SU-DHL-6 (cell line): Measurements from ENCODE around the gene FGF6.

Source experiments
- H2AFZ ChIP-seq: fragments of 200-600 bp; sonication (generic); 2 replicates; pipeline ENCODE4 v1.6.1; 2014; ENCODE audit warnings: low read depth, mild to moderate bottlenecking, moderate library complexity, mixed read lengths, antibody characterized with exemption, low read length; ENCODE audit not compliant: severe bottlenecking
- H3F3A ChIP-seq: fragments of 200-600 bp; shearing (Covaris generic); 2 replicates; pipeline ENCODE4 v1.6.0; 2016; ENCODE audit warnings: antibody characterized with exemption, mild to moderate bottlenecking; ENCODE audit not compliant: insufficient read depth
- H3K27ac ChIP-seq: fragments of 200-600 bp; sonication (generic); 2 replicates; pipeline ENCODE4 v1.5.1; 2016; ENCODE audit warnings: low read depth, mild to moderate bottlenecking, low read length, moderate library complexity, mixed read lengths
- H3K27me3 ChIP-seq: fragments of 200-600 bp; sonication (generic), shearing (Covaris generic); 2 replicates; pipeline ENCODE4 v1.6.0; 2014; ENCODE audit warnings: mild to moderate bottlenecking, low read length
- H3K36me3 ChIP-seq: fragments of 200-600 bp; sonication (generic); 2 replicates; pipeline ENCODE4 v1.6.1; 2014; ENCODE audit warnings: mild to moderate bottlenecking, low read length, mixed read lengths
- H3K4me2 ChIP-seq: fragments of 300-600, 200-600 bp; shearing (Covaris generic), sonication (generic); 2 replicates; pipeline ENCODE4 v1.6.0; 2014; ENCODE audit warnings: low read length, low read depth, mild to moderate bottlenecking; ENCODE audit not compliant: poor library complexity, severe bottlenecking
- H3K4me3 ChIP-seq: fragments of 200-600 bp; sonication (generic); 2 replicates; pipeline ENCODE4 v1.5.1; 2014; ENCODE audit warnings: antibody characterized with exemption, low read length, mild to moderate bottlenecking, mixed read lengths; ENCODE audit not compliant: insufficient read depth, poor library complexity, severe bottlenecking
- H3K79me2 ChIP-seq: fragments of 200-600 bp; sonication (generic); 2 replicates; pipeline ENCODE4 v1.6.1; 2014; ENCODE audit warnings: mild to moderate bottlenecking, low read length, moderate library complexity; ENCODE audit not compliant: insufficient read depth
- H3K9ac ChIP-seq: fragments of 200-600 bp; sonication (generic); 2 replicates; pipeline ENCODE4 v1.7.0; 2014; ENCODE audit warnings: mild to moderate bottlenecking, low read length
- H3K9me2 ChIP-seq: fragments of 200-600 bp; sonication (generic); replicated peaks from 2 replicates; pipeline ENCODE4 v1.6.1; 2014; ENCODE audit warnings: low read length; ENCODE audit not compliant: insufficient read depth
- H3K9me3 ChIP-seq: fragments of 200-600 bp; sonication (generic); 2 replicates; pipeline ENCODE4 v1.6.1; 2014; ENCODE audit warnings: low read length, mixed read lengths; ENCODE audit not compliant: insufficient read depth
- H4K20me1 ChIP-seq: fragments of 200-600 bp; sonication (generic); 2 replicates; pipeline ENCODE4 v1.6.1; 2014; ENCODE audit warnings: low read depth, mild to moderate bottlenecking, antibody characterized with exemption, low read length, moderate library complexity, mixed read lengths
- EZH2phosphoT487 ChIP-seq: fragments of 200-600 bp; sonication (generic), shearing (Covaris generic); conservative IDR thresholded peaks from 2 replicates; pipeline ENCODE4 v1.6.1; 2018; ENCODE audit warnings: mild to moderate bottlenecking, antibody characterized with exemption, low read length, moderate library complexity, mixed read lengths
- TF ChIP-seq, protein P1 (sequence below): fragments of 200-600 bp; sonication (generic); IDR thresholded peaks from one replicate; pipeline ENCODE4 v1.5.1; 2017; ENCODE audit warnings: antibody characterized with exemption, mild to moderate bottlenecking, low read length, moderate library complexity; ENCODE audit not compliant: insufficient read depth, poor library complexity, severe bottlenecking

FGF6 gene

DNA sequence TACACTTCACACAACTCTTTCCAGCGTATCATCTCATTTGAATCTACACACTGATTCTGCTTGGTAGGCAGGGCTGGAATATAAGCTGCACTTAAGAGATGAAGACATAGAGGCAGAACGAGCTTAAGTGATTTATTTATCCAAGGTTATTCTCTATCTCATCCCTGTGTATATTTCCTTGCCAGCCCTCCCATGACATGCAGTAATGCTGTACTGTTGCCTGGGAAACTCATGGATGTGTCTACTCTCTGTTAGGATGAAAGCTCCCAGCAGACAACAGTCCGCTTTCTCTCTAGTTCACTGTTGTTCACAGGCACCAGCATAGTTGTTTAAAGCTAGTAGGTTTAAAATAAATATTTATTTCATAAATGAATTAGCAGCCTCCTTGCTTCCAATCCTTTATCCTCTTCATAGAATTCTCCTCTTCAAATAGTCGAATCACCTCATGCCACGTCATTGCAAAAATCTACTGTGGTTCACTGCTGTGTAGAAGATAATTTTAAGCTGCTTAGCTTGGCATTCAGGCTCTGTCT, 25.4 kb downstream of the FGF6 start:
- Histone ChIP-seq H2AFZ (no peak overlapping the region), H3K4me3 (no peak overlapping the region), H3F3A (no peaks in the 10 kb centered on the region), H3K27ac (no peak overlapping the region), H3K9me3 (no peaks in the 10 kb centered on the region), H3K36me3 (no peaks in the 10 kb centered on the region), H4K20me1 (no peaks in the 10 kb centered on the region), H3K9me2 (no peaks in the 10 kb centered on the region), H3K79me2 (no peaks in the 10 kb centered on the region), H3K4me2 (no peak overlapping the region), H3K27me3 (no peaks in the 10 kb centered on the region), H3K9ac (no peak overlapping the region)
- TF ChIP-seq, protein P1, sequence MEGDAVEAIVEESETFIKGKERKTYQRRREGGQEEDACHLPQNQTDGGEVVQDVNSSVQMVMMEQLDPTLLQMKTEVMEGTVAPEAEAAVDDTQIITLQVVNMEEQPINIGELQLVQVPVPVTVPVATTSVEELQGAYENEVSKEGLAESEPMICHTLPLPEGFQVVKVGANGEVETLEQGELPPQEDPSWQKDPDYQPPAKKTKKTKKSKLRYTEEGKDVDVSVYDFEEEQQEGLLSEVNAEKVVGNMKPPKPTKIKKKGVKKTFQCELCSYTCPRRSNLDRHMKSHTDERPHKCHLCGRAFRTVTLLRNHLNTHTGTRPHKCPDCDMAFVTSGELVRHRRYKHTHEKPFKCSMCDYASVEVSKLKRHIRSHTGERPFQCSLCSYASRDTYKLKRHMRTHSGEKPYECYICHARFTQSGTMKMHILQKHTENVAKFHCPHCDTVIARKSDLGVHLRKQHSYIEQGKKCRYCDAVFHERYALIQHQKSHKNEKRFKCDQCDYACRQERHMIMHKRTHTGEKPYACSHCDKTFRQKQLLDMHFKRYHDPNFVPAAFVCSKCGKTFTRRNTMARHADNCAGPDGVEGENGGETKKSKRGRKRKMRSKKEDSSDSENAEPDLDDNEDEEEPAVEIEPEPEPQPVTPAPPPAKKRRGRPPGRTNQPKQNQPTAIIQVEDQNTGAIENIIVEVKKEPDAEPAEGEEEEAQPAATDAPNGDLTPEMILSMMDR = no peak
- no peak for TF ChIP-seq EZH2phosphoT487

DNA sequence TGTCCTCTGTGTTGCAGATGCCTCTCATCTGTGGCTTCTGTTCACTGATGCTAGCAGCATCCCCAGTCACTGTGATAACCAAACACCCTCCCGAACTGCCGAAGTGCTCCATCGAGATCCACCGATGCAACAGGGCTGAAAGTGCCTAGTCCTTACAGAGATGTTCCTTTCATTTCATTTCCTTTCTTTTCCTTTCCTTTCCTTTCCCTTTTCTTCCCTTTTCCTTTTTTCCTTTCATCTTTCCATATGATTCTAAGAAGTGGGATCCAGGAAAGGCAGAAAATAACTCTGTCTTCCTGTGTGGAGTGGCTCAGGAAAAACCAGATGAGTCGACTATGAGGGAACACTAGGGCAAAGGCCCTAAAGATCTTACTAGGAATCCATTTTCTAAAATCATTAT, 26.7 kb downstream of the FGF6 start:
- H3K36me3 ChIP-seq = no peaks in the 10 kb centered on the region
- H3K4me3 ChIP-seq = no peak overlapping the region
- no peak for TF ChIP-seq EZH2phosphoT487
- TF ChIP-seq, protein P1 = no peak
- H3K9me2 ChIP-seq = no peaks in the 10 kb centered on the region
- no peak overlapping the region for H2AFZ ChIP-seq
- no peaks in the 10 kb centered on the region for H4K20me1 ChIP-seq
- H3K9me3 ChIP-seq = no peaks in the 10 kb centered on the region
- no peak overlapping the region for H3K9ac ChIP-seq
- no peaks in the 10 kb centered on the region for H3K27me3 ChIP-seq
- no peaks in the 10 kb centered on the region for H3F3A ChIP-seq
- no peaks in the 10 kb centered on the region for H3K79me2 ChIP-seq
- no peak overlapping the region for H3K4me2 ChIP-seq
- H3K27ac ChIP-seq = no peak overlapping the region

DNA sequence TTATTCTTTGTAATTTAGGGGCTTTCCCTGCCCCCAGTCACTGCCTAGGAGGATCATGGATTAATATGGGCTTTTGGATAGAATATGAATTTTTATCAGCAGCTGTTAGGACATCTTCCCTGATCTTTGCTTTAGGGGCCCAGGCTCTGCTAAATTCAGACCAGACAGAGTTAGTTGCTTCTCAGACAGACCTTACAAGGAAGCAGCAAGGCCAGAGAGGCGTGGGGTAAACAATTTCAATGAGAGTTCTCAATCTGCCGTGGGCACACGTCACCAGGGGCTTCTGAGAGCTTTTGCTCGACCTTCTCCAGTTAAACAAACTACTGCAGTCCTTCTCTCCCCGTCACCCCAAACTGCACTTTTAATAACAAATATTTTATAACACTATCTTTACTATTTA, 27.7 kb downstream of the FGF6 start:
- TF ChIP-seq, protein P1 = no peak
- no peak for TF ChIP-seq EZH2phosphoT487
- Histone ChIP-seq H3K4me2 (no peak overlapping the region), H3K27ac (no peak overlapping the region), H3K9ac (no peak overlapping the region), H3K36me3 (no peaks in the 10 kb centered on the region), H3F3A (no peaks in the 10 kb centered on the region), H4K20me1 (no peaks in the 10 kb centered on the region), H2AFZ (no peak overlapping the region), H3K9me3 (no peaks in the 10 kb centered on the region), H3K4me3 (no peak overlapping the region), H3K9me2 (no peaks in the 10 kb centered on the region), H3K27me3 (no peaks in the 10 kb centered on the region), H3K79me2 (no peaks in the 10 kb centered on the region)
